Fibroblast of mammary gland (primary cell): Measurements from ENCODE around the gene ATP2B3.

Experiments used
- DNase-seq: peaks from one replicate; pipeline ENCODE4 v3.0.0-alpha.2; 2010; ENCODE audit warnings: low read depth
- H3K4me3 ChIP-seq: 2 replicates; pipeline ENCODE4 v1.5.1; 2011; ENCODE audit warnings: low read depth, mild to moderate bottlenecking, low read length, moderate library complexity; ENCODE audit not compliant: control insufficient read depth
- TF ChIP-seq, protein P1 (sequence below): conservative IDR thresholded peaks from 2 replicates; pipeline ENCODE4 v1.5.1; 2011; ENCODE audit warnings: low read depth, low read length, inconsistent platforms; ENCODE audit not compliant: control insufficient read depth, insufficient read depth

Gene ATP2B3

DNA sequence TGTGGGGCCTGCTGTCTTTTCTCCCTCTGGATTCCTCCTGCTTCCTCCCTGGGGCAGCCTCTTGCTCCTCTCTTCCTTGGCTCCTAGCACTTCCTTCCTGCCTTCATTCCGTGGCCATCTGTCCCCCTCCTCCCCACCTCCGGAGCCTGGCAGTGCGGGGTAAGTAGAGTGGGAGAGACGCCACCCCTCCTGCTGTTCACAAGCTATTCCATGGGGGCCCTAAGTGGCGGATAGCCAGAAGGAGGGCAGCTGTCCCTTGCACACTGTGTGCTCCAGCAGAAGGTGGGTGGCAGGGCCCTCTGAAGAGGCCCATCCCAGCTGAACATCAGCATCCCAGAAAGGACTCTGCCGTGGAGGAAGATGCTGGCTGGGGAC, 54.1 kb downstream of the ATP2B3 start:
- TF ChIP-seq, protein P1, sequence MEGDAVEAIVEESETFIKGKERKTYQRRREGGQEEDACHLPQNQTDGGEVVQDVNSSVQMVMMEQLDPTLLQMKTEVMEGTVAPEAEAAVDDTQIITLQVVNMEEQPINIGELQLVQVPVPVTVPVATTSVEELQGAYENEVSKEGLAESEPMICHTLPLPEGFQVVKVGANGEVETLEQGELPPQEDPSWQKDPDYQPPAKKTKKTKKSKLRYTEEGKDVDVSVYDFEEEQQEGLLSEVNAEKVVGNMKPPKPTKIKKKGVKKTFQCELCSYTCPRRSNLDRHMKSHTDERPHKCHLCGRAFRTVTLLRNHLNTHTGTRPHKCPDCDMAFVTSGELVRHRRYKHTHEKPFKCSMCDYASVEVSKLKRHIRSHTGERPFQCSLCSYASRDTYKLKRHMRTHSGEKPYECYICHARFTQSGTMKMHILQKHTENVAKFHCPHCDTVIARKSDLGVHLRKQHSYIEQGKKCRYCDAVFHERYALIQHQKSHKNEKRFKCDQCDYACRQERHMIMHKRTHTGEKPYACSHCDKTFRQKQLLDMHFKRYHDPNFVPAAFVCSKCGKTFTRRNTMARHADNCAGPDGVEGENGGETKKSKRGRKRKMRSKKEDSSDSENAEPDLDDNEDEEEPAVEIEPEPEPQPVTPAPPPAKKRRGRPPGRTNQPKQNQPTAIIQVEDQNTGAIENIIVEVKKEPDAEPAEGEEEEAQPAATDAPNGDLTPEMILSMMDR = no peak
- DNase-seq = no peak
- no peak overlapping the region for H3K4me3 ChIP-seq

DNA sequence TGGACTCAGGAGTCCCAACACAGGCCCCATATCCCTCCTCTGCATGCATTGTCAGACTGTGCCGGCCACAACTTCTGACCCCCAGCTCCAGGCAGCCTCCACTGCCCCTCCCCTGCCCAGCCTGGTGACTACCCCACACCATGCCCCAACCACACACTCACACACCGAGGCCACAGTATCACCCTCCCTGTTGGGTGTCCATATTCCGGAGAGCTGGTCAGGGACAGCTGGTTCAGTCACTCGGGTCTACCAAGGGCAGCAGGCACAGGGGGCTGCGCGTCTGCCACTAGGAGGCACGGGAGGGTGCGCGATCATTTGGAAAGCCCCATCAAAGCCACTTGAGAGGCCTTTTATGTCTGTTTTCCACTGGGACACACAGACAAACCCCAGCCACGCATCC, 55.2 kb downstream of the ATP2B3 start:
- no peak for DNase-seq
- TF ChIP-seq, protein P1 = no peak

GRCh38 chrX:153573984-153574383, 56.5 kb downstream of the ATP2B3 start:
- TF ChIP-seq, protein P1 = no peak
- no peak for DNase-seq
- no peak overlapping the region for H3K4me3 ChIP-seq

More for the DNA sequence above, 55.2 kb downstream of the ATP2B3 start:
- no peak overlapping the region for H3K4me3 ChIP-seq

DNA sequence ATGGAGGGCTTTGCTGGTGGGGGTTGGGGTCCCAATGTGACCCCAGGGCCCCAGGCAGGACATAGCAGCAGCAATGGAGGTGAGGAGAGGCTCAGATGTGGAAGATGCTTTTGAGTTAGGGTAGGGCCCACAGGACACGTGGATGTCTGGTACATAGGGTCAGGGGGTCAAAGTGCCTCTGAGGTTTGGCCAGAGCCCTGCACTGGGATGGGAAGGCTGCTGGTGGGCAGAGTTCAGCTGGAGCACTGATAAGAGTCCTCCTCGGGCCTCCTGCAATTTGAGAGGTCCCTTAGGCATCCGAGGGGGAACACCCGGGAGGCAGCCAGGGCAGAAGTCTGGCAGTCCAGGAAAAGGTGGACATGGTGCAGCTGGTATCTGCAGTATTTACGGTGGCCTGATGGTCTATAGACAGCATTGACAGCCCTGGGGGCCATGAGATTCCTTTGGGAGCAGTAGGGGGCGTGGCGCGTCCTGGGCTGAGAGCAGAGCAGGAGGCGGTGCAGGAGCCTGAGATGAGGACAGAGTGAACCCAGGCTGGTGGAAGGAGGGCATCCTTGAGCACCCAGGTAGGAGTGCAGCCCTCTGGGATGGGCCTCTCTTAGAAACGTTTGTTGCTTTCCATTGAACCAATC, 58.9 kb downstream of the ATP2B3 start:
- DNase-seq = no peak
- no peak overlapping the region for H3K4me3 ChIP-seq

GRCh38 chrX:153576961-153577360, 59.5 kb downstream of the ATP2B3 start:
- TF ChIP-seq, protein P1 = no peak
- H3K4me3 ChIP-seq = no peak overlapping the region
- no peak for DNase-seq

More for the DNA sequence above, 58.9 kb downstream of the ATP2B3 start:
- TF ChIP-seq, protein P1 = no peak

GRCh38 chrX:153578200-153578835, 60.9 kb downstream of the ATP2B3 start:
- H3K4me3 ChIP-seq = no peak overlapping the region
- TF ChIP-seq, protein P1 = no peak
- DNase-seq = no peak
